Hepatocyte (in vitro differentiated cells): ENCODE data around the gene FAM209A.
"Not testable (repeated sequence)": the region's sequence is repeated elsewhere in the genome, so short reads cannot be mapped to it uniquely, and the experiment has no call there.

Source experiments
- EZH2 ChIP-seq: fragments of 200-600 bp; sonication (generic); IDR thresholded peaks from 2 replicates; pipeline ENCODE4 v1.6.1; 2016; ENCODE audit warnings: antibody characterized with exemption, mild to moderate bottlenecking, borderline replicate concordance
- TF ChIP-seq, protein P1 (sequence below): fragments of 200-600 bp; sonication (generic); IDR thresholded peaks from 2 replicates; pipeline ENCODE4 v1.5.1; 2016; ENCODE audit warnings: antibody characterized with exemption, mild to moderate bottlenecking; ENCODE audit not compliant: poor library complexity

DNA sequence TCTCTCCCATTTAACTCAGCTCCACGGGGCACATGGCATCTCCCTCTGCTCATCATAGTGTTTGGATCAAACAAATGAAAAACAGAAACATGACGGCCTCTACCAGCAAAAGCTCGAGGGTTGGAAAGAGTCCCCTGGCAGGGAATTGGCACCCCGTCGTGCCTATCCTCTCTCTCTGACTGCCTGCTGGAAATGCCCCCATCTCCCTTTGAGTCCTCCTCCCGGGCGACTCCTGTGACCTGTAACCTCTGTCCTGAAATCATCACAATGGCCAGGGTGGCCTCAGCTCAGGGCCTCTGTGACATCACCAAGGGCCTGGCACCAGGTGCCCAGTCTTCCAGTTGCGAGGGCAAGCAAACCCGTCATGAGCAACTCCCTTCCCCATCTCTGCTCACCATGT is 8.4 kb downstream of the FAM209A start, which contains the start of gene FAM209B:
- TF ChIP-seq, protein P1, sequence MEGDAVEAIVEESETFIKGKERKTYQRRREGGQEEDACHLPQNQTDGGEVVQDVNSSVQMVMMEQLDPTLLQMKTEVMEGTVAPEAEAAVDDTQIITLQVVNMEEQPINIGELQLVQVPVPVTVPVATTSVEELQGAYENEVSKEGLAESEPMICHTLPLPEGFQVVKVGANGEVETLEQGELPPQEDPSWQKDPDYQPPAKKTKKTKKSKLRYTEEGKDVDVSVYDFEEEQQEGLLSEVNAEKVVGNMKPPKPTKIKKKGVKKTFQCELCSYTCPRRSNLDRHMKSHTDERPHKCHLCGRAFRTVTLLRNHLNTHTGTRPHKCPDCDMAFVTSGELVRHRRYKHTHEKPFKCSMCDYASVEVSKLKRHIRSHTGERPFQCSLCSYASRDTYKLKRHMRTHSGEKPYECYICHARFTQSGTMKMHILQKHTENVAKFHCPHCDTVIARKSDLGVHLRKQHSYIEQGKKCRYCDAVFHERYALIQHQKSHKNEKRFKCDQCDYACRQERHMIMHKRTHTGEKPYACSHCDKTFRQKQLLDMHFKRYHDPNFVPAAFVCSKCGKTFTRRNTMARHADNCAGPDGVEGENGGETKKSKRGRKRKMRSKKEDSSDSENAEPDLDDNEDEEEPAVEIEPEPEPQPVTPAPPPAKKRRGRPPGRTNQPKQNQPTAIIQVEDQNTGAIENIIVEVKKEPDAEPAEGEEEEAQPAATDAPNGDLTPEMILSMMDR: not testable (repeated sequence)
- not testable (repeated sequence) for TF ChIP-seq EZH2
